Keratinocyte (primary cell): Measurements from ENCODE around the gene ALDH3A1. TPM values are rescaled to one million over a fixed set of nuclear protein-coding genes. Genes with fewer than 3 reads are reported as not detected.
A peak's percentile ranks its signal among the peaks of the same experiment; 100 is the strongest.

ENCODE experiments used
- DNase-seq: peaks from one replicate; pipeline ENCODE4 v3.0.0-alpha.2; 2011; ENCODE audit warnings: low read depth, missing footprints, low spot score
- FAIRE-seq: peaks from 2 replicates; lab custom pipeline; 2011; peaks lifted over from hg19 to GRCh38; lab: Jason Lieb, UNC
- H2AFZ ChIP-seq: 2 replicates; pipeline ENCODE4 v1.6.0; 2012; ENCODE audit warnings: low read length, control low read depth, inconsistent platforms; ENCODE audit not compliant: control insufficient read depth
- H3K27ac ChIP-seq: 2 replicates; pipeline ENCODE4 v1.5.1; 2011; ENCODE audit warnings: low read length; ENCODE audit not compliant: control insufficient read depth, insufficient read depth
- H3K27me3 ChIP-seq: 3 replicates; pipeline ENCODE4 v1.6.0; 2011; ENCODE audit warnings: low read length; ENCODE audit not compliant: control insufficient read depth, insufficient read depth; ENCODE audit errors: extremely low read depth
- H3K36me3 ChIP-seq, 2 experiments: 2 replicates in 1 of 2; 3 replicates in 1 of 2; pipeline ENCODE4 v1.5.1; 2011; ENCODE audit warnings: low read length in 2 of 2, mild to moderate bottlenecking in 1 of 2; ENCODE audit not compliant: control insufficient read depth in 2 of 2, insufficient read depth in 2 of 2; ENCODE audit errors: extremely low read depth in 1 of 2
- H3K4me1 ChIP-seq: 3 replicates; pipeline ENCODE4 v1.5.1; 2011; ENCODE audit warnings: low read length; ENCODE audit not compliant: control insufficient read depth, insufficient read depth; ENCODE audit errors: extremely low read depth
- H3K4me2 ChIP-seq: 3 replicates; pipeline ENCODE4 v1.6.0; 2011; ENCODE audit warnings: low read depth, low read length; ENCODE audit not compliant: control insufficient read depth, insufficient read depth; ENCODE audit errors: extremely low read depth
- H3K4me3 ChIP-seq, 3 experiments: fragments of 200-600 bp in 1 of 3; sonication (generic) in 1 of 3; 2 replicates in 2 of 3; 3 replicates in 1 of 3; pipeline ENCODE4 v1.5.1; 2011 to 2016; ENCODE audit warnings: low read length in 3 of 3, mild to moderate bottlenecking in 3 of 3, control low read depth in 2 of 3, inconsistent platforms in 1 of 3, low read depth in 1 of 3, mixed read lengths in 1 of 3, mixed run types in 1 of 3, moderate library complexity in 1 of 3; ENCODE audit not compliant: control insufficient read depth in 2 of 3, insufficient read depth in 2 of 3; ENCODE audit errors: extremely low read depth in 1 of 3
- H3K79me2 ChIP-seq: 2 replicates; pipeline ENCODE4 v1.6.0; 2012; ENCODE audit warnings: low read length; ENCODE audit not compliant: control insufficient read depth, insufficient read depth
- H3K9ac ChIP-seq: 3 replicates; pipeline ENCODE4 v1.6.0; 2011; ENCODE audit warnings: low read length; ENCODE audit not compliant: control insufficient read depth, insufficient read depth; ENCODE audit errors: extremely low read depth
- H3K9me1 ChIP-seq: 3 replicates; pipeline ENCODE4 v1.6.0; 2011; ENCODE audit warnings: low read length; ENCODE audit not compliant: control insufficient read depth, insufficient read depth; ENCODE audit errors: extremely low read depth
- H3K9me3 ChIP-seq: 2 replicates; pipeline ENCODE4 v1.5.1; 2012; ENCODE audit warnings: low read depth, low read length; ENCODE audit not compliant: control insufficient read depth
- H4K20me1 ChIP-seq: 3 replicates; pipeline ENCODE4 v1.6.0; 2011; ENCODE audit warnings: low read length; ENCODE audit not compliant: control insufficient read depth, insufficient read depth; ENCODE audit errors: extremely low read depth
- EZH2 ChIP-seq: IDR thresholded peaks from one replicate; pipeline ENCODE4 v1.6.1; 2012; ENCODE audit warnings: inconsistent platforms, mild to moderate bottlenecking, low read length, moderate library complexity
- dilution Hi-C: fragments of 300-500 bp; cut with MboI; formaldehyde crosslinking; loops from one replicate; pipeline ENCODE4 v1.7.0; 2020; ENCODE audit warnings: low sequenced_read_pairs; ENCODE audit not compliant: extremely low pct_ligation_motif_present
- polyA plus RNA-seq, 5 experiments: library from polyadenylated mRNA; depleted of rRNA in 3 of 5; stranded (reverse) in 3 of 5; stranded (forward) in 1 of 5; unstranded in 1 of 5; fragments of >200 nt; gene quantifications; 1 replicate in 1 of 5; 2 replicates in 3 of 5; 3 replicates in 1 of 5; pipeline versions ENCODE4 v1.2.1 to v1.2.3, GENCODE V29; 2011 to 2012; ENCODE audit warnings: missing spikeins in 2 of 5, low read depth in 1 of 5, low replicate concordance in 1 of 5
- TF ChIP-seq, protein P1 (sequence below), 3 experiments: IDR thresholded peaks in 1 of 3; conservative IDR thresholded peaks in 1 of 3; optimal IDR thresholded peaks in 1 of 3; 2 replicates in 2 of 3; 3 replicates in 1 of 3; pipeline versions ENCODE3 to v1.5.1; 2011; ENCODE audit warnings: low read length in 3 of 3, mild to moderate bottlenecking in 3 of 3, moderate library complexity in 2 of 3, control low read depth in 1 of 3, inconsistent platforms in 1 of 3; ENCODE audit not compliant: insufficient read depth in 2 of 3; ENCODE audit errors: extremely low read depth in 1 of 3

The ALDH3A1 gene
- polyA plus RNA-seq, 1 donor (not counting 4 experiments of a cell fraction or from before 2014, with no cell fraction given), result 5.8 TPM

GRCh38 chr17:19753661-19754463, 5.8 kb upstream of the ALDH3A1 start:
- Histone ChIP-seq H3K4me1 (peaks cover 44% of the 10 kb centered on the region), H3K9me3 (no peaks in the 10 kb centered on the region), H3K4me3 (peak overlapping the region in 2 of 3 experiments; percentile 6 to 35), H3K9me1 (no peaks in the 10 kb centered on the region), H3K27me3 (no peaks in the 10 kb centered on the region), H3K4me2 (peak overlapping the region; percentile 72), H3K36me3 (no peaks in the 10 kb centered on the region), H2AFZ (peak overlapping the region; percentile 53), H3K79me2 (no peaks in the 10 kb centered on the region), H3K9ac (peak overlapping the region; percentile 57), H4K20me1 (no peaks in the 10 kb centered on the region), H3K27ac (peak overlapping the region; percentile 95)
- FAIRE-seq (peak; percentile 94), DNase-seq (no peak)
- dilution Hi-C loops, result no loop called here
- TF ChIP-seq EZH2, result no peak
- TF ChIP-seq, protein P1, sequence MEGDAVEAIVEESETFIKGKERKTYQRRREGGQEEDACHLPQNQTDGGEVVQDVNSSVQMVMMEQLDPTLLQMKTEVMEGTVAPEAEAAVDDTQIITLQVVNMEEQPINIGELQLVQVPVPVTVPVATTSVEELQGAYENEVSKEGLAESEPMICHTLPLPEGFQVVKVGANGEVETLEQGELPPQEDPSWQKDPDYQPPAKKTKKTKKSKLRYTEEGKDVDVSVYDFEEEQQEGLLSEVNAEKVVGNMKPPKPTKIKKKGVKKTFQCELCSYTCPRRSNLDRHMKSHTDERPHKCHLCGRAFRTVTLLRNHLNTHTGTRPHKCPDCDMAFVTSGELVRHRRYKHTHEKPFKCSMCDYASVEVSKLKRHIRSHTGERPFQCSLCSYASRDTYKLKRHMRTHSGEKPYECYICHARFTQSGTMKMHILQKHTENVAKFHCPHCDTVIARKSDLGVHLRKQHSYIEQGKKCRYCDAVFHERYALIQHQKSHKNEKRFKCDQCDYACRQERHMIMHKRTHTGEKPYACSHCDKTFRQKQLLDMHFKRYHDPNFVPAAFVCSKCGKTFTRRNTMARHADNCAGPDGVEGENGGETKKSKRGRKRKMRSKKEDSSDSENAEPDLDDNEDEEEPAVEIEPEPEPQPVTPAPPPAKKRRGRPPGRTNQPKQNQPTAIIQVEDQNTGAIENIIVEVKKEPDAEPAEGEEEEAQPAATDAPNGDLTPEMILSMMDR (optimal IDR thresholded peaks at IDR 0.05 in 1 of 3, IDR thresholded peaks at IDR 0.05 in 1 of 3, conservative IDR thresholded peaks at IDR 0.05 in 1 of 3; ENCODE audit: extremely low read depth in 1 of 3, insufficient read depth in 2 of 3, low read length in 3 of 3), result peak; percentile 86 to 97 (median 88)

GRCh38 chr17:19753051-19753509, 5.0 kb upstream of the ALDH3A1 start:
- H3K9me1 ChIP-seq, result no peaks in the 10 kb centered on the region
- H3K4me3 ChIP-seq, result peak overlapping the region in 1 of 3 experiments; percentile 21
- no peaks in the 10 kb centered on the region for H3K36me3 ChIP-seq
- DNase-seq (peak; percentile 92), FAIRE-seq (peak; percentile 97)
- peak overlapping the region; percentile 72 for H3K4me2 ChIP-seq
- no peaks in the 10 kb centered on the region for H3K79me2 ChIP-seq
- peak overlapping the region; percentile 74 for H3K9ac ChIP-seq
- TF ChIP-seq EZH2, result no peak
- TF ChIP-seq, protein P1 (optimal IDR thresholded peaks at IDR 0.05 in 1 of 3, IDR thresholded peaks at IDR 0.05 in 1 of 3, conservative IDR thresholded peaks at IDR 0.05 in 1 of 3; ENCODE audit: extremely low read depth in 1 of 3, insufficient read depth in 2 of 3, low read length in 3 of 3), result peak in 1 of 3 experiments; percentile 17
- peak overlapping the region; percentile 95 for H3K27ac ChIP-seq
- no peaks in the 10 kb centered on the region for H3K27me3 ChIP-seq
- H3K4me1 ChIP-seq, result peaks cover 52% of the 10 kb centered on the region
- no peaks in the 10 kb centered on the region for H3K9me3 ChIP-seq
- H2AFZ ChIP-seq, result no peak overlapping the region
- H4K20me1 ChIP-seq, result no peaks in the 10 kb centered on the region
- dilution Hi-C loops, result no loop called here
